Activated CD8-positive, alpha-beta memory T cell treated with anti-CD3 and anti-CD28 coated beads, Interleukin-2, amount 50 U/mL, for 1 hour (primary cell): ENCODE results near the gene ZSWIM6.
"Not testable (repeated sequence)": the region's sequence is repeated elsewhere in the genome, so short reads cannot be mapped to it uniquely, and the experiment has no call there.

ENCODE experiments used
- DNase-seq: peaks from one replicate; pipeline ENCODE4 v3.0.0-alpha.2; 2020; ENCODE audit errors: extremely low read depth

ZSWIM6 gene

DNA sequence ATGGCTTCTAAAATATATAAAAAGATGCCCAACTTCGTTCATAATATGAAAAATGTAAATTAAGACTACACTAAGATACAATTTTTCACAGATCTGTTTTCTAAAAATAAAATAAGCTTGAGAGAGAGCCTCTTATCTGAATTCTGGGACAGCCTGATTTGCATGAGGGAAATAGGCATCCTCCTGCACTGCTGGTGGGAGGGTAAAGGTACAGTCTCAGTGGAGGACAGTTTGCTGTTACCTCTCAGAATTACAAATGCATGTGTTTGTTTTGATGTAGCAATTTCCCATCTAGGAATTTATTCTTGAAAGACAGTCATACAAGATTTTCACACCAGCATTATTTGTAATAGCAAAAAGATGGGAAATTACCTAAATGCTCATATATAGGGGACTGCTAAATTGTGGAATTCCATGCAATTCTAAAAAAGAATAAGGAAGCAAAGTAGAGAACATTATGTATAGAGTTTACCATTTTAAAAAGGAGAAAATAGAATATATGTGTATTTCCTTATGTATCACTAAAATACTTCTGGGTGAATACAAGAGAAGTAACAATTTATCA, 75.7 kb downstream of the ZSWIM6 start:
- DNase-seq: no peak

DNA sequence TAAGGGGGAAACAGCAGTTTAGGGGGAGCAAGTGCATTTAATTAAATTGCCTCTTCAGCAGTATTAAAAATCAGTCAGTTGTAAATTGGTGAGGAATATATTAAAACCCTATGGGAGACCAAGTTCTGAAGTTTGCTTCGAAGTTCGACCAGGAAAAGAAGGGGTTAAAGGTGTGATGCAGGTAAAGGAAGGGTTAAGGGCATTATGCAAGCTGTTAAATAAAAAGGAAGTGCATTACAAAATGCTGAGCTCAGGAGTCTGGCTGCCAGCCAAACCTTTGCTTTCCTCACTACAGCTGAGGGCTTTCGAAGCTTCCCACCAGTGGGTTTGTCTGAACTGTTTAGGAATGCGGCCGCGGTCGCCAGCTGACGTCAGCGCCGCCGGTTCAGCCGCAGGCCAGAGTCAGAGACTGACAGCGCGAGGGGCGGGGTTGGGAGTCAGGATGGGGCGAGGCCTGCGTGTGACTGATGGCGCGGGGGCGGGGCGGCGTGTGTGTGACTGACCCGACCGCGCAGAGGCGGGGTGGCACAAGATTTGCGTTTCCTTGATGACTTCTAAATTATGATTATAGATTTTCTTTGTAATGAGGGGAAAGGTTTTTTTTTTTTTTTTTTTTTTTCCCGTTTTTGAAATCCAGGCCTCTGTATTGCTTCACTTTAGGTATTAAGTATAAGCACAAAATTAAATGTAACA, 76.6 kb downstream of the ZSWIM6 start:
- DNase-seq: peak; percentile 99

DNA sequence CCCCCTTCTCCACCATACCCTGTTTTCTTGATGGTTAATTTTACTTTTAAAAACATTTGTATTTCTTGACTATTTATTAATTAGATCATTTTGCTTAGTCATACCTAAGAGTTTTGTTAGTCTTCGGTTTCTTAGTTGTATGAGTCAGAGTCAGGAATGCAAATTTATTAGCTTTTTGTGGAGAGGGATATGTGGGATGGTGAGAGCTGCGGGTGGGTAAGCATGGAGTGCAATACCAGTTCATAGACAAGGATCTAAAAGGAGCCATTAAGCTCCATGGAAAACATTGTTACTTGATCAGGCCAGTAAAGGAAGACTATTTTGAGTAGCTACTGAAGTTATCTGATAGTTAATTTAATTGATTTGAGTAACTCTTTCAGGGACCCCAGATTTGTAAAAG, 77.5 kb downstream of the ZSWIM6 start:
- no peak for DNase-seq

DNA sequence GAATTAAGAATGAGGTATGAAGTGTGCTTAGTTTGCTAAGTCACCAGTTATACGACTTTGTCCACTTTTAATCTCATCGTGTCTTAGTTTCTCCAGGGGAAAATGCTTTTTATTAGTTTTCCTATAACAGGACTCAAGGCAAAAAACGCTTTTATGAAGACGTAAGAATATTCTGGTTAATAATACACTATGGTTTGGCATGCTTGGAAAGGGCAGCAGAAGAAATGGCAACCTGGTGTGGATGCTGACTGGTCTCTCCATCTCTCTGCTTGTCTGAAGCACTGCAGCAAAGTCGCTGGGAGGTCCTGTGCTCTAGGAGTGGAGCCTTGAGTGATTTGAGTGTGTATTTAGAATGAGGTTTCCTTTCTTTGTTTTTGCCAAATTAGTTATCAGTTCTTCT, 78.8 kb downstream of the ZSWIM6 start:
- no peak for DNase-seq

DNA sequence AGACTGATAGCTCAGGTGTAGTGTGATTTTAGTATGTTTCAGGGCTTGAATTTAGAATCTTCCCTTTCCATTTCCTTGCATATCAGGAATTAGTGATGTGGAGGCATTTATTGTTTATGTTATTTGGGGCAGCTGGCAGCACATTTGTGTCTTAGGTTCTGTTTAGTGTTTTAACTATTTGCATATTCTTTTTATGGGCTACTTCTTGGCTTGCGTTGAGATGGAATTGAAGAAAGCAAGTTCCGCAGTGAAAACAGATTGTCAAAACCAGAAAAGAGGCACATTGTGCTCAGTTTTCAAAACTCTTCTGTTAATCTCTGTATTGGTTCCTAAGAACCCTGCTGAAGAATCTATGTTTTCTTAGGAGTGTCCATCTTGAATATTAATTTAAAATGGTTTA, 80.3 kb downstream of the ZSWIM6 start:
- no peak for DNase-seq

DNA sequence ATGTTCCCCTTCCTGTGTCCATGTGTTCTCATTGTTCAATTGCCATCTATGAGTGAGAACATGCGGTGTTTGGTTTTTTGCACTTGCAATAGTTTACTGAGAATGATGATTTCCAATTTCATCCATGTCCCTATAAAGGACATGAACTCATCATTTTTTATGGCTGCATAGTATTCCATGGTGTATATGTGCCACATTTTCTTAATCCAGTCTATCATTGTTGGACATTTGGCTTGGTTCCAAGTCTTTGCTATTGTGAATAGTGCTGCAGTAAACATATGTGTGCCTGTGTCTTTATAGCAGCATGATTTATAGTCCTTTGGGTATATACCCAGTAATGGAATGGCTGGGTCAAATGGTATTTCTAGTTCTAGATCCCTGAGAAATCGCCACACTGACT, 81.1 kb downstream of the ZSWIM6 start:
- DNase-seq: not testable (repeated sequence)

DNA sequence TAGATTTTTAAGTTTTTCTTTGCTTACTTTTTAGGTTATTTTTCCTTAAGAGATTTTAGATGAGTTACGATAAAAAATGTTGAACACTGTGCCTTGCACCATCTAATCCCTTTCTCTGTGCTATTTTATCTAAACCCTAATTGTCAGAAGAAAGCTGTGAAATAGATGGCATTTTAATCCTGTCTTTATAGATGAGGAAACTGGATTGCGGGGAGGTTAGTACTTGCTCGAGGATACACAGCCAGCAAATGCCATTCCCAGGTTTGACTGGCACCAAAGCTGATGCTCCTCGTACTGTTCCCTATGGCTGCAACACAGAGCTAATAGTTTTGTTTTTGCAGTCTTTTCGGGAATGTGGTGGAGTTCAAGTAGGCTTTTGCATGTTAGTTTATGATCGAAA, 82.7 kb downstream of the ZSWIM6 start:
- no peak for DNase-seq

DNA sequence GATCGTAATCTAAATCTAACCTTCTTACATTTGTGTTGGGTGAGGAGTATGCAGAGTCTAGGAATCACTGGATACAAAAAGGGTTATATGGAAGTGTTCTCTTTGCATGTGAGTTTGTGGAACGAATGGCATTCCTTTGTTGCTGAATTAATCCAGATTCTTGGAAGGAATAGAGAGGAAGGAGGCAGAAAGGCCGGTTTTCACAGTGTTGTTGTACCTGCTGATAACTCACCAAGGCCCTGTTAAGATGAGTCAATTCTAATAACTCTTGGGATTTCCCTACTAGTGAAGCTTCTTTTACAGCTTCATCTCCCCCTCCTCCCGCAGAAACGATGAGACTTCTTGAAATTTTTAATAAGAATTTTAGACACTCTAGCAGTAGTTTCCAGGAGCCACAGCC, 84.0 kb downstream of the ZSWIM6 start:
- no peak for DNase-seq

DNA sequence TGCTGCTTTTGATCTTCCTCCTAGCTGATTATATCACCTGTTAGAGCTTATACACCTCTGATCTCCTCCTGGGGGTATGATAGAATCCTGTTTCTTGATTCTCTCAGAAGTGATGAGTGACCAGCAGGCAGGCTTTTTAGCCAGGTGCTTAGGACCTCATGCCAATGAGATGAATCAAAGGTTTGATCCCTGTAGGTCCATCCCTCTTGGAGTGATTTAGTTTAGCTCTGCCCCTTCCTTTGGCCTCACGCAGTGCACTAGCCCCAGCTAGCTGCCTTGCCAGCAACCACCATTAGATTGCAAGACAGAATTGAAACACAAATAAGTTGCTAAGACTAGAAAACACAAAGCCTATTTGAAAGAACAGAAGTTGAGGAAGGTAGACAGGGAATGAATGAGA, 84.4 kb downstream of the ZSWIM6 start:
- DNase-seq: no peak

DNA sequence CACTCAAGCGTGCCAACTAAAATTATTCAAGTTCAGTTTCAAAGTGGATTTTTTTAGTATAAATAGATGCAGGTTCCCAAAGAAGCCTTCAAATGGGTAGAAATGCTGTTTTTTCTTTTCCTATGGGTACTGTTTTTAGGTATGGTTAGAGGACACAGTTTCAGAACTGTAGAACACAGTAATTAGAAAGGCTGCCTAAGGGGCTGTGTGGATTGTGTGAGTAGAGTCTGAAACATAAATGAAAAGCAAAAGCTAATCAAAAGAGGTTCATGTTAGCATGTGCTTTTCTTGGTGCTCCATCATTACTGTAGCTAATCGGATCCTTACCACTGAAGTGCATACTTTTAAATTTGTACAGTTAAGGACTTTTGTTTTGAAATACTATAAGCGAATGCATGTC, 85.3 kb downstream of the ZSWIM6 start:
- DNase-seq: no peak

DNA sequence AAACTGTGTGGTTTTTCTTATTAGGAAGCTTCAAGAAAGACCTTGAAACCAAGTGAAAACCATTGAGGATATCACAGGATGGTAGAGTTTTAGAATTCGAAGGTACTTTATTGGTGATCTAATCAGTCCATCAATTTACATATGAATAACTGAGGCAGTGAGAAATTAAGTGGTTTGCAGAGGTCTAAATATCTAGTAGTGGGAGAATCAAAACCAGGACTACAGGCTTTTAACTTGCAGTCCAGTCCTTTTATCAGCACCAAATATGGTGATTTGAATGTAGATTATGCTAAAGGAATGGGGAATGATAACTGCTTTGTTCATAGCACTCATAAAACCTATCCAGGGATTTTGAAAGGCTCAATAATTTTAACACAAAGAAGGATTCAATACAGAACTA, 85.8 kb downstream of the ZSWIM6 start:
- no peak for DNase-seq

DNA sequence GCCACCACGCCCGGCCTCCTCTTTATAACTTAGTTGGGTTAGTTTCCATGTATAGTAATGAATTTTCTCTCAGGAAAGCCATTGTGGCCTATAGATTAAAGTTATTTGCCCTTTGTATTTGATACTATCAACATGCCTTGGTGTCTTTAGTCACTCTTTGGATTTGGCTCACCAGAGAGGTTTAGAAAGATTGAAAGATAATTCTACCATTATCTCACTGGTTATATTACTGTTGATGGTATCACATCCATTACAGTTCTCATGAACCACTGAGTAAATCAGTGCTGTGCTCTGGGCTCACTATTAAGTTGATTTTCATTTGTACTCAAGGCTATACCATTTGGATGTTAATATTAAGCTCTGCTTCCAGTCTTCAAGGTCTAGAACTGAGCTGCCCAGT, 87.0 kb downstream of the ZSWIM6 start:
- DNase-seq: no peak

DNA sequence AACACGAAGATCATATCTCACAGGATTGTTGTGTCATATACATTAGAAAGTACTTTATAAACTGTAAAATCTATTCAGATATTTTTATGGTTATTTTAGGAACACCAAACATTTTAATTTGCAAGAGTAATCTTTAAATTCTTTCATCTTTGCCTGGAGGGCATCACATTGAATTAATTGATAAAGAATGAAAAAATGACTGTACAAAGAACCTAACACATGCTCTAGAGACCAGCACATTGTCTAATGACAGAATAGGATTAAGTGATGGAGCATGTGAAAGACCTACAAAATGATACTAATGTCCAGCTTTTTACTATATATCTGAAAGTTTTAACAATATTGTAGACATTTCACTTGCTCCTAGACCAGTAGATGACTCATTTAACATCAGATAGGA, 88.0 kb downstream of the ZSWIM6 start:
- no peak for DNase-seq

DNA sequence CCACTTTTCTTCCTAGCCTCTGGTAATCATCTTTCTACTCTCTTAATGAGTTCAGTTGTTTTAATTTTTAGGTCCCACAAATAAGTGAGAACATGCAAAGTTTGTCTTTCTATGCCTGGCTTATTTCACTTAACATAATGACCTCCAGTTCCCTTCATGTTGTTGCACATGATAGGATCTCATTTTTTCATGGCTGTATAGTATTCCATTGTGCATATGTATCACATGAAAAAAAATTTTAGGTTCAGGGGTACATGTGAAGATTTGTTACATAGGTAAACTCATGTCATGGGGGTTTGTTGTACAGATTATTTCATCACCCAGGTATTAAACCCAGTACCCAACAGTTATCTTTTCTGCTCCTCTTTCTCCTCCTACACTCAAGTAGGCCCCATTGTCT, 89.2 kb downstream of the ZSWIM6 start:
- not testable (repeated sequence) for DNase-seq

DNA sequence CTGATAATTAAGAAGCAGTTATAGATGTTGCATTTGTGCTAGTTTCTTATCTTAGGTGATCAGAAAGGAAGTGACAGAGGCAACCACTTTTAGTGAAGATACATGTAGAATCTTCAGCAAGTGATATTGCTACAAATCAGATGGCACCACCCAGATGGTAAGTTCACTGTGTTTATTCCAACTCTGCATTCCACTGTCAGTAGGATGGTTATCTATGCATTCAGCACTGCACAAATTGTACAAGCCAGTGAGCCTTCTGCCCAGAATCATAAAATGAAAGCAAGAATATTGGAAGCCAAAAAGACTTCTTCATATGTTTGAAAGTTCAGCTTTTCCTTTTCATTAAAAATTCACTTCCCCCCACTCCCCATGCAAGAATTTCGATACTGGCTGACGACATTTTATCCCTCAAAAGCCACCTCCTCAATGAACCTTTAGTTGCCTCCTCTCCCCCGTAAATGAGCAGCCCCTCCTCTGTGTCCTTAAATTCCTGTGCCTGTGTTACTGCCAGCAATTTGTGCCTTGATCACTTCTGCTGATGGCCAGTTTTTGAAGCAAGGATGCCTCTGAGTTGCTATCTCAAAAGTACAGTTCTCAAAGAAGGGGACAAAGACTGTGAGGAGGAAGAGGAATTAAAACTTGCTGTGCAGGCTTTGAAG, 91.6 kb downstream of the ZSWIM6 start:
- DNase-seq: no peak

DNA sequence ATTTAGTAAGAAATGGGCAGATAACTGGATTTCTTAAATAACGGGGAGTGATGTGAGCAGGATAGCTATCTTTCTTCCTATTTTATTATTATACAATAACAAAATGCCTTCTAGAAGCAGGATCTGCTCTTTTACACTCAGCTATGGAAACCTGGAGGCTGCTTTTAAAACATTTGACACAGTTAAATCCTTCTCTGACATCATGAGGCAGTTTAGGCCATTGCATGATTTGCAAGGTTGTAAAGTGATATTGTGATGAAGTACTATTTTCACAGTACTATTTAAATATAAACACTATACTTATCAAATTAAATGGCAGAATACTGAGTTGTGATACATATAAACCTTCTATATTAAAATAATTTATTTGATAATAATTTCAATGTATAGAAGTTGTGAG, 93.9 kb downstream of the ZSWIM6 start:
- DNase-seq: no peak

DNA sequence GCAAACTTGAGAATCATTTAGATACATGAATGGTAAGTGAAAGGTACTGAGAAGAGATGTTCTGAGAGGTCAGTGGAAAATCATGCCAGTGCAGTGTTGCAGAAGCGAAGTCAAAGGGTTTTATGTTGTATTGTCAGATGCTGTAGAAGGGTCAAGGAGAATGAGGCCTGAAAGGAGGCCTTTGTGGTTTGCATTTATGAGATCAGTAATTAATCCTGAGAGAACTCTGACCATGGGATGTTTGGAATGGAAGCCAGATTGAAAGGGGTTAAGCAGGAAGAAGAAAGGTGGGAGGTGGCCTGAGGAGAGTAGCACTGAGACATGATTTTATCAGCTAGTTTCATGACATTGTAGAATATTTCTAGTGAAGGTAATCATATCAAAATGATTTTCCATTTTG, 97.8 kb downstream of the ZSWIM6 start:
- no peak for DNase-seq

DNA sequence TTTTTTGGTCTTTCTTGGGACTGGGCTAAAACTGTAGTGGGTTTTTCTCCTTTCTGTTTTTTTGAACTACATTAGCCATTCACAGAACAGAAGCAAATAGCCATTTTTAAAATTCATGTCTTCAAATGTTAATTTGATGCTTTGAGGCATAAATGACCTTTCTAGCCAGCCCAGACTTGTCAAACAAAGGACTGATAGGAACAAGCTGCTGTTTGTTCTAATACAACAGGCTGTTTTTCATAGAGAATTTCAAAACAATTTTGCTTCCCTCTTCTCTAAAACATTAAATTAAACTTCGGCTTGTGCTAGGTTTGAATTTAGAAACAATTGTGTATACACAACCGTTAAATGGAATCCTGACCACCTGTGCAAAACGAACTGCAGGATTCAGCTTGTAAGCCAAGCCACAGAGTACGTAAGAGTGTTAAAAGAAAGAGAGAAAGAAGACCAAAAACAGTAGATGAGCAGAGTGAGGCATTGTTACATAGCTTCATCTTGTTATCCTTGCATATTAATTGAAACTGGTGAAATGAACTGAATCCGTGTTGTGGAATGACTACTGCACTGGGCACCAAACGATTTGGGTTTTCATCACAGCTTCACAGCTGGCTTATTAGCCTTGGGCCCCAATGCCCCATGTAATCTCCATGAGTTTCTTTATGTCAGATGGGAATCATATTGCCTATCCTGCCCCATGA, 100.0 kb downstream of the ZSWIM6 start:
- DNase-seq: no peak

DNA sequence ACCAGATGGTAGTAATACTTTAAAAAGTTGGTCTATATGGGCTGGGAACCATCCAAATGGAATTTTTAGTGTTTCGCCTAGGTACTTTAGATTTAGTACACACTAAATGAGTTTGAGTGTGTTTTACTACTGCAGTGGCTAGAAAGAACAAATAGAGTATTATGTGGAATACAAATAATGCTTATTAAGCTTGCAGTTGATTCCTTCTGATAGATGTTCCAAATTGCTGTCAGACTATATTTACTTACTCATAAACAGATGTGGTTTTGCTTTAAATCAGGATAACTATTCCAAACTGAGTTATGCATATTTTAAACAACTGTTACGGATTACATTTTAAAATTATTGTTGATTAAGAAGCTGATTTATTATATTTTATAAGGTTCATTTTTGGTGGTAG, 103.3 kb downstream of the ZSWIM6 start:
- no peak for DNase-seq

DNA sequence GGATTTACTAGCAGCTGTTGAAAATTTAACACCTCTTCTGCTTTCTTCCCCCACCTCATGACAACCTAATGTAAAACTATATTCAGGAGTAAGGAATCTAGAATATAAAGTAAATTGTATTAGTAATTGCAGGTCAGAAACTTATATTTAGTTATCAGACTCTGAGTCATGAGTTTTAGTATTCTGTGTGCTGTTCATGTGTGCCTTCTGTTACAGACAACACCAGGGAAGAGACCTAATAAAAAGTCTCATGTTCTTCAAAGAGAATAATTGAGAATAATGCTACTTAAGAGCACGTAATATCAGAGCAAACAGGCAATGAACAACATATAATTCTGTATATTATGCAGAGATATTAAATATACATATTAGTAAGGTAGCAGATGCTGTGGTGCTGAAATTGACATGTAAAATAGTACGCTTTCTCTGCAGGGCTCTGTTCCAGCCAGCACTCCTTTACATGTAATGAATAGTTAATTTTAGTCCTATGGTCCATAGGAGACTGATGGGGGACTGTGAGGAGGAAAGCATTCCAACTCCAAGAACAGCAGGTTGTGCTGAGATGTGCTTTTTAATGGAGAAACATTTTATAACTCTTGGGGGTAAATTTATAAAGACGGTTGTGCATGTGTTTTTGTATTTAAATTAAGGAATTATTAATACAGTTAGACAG, 106.4 kb downstream of the ZSWIM6 start:
- no peak for DNase-seq

DNA sequence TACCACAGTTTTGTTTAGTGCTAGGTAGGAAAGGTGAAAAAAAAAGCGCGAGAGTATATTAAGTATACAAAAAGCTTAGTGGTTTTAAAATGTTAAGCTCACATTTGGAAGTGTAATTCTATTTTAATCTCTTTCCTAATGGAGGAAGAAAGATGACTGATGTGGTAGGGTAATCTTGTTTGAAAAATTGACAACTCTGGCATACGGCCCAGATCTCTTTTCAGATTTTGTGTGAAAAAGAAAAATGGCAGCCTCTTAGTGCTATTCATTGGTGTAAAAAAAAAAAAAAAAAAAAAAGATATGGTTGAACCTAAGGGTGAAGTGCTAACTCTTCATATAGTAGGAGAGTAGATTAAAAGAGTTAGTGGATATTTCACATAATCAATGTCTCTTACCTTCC, 108.0 kb downstream of the ZSWIM6 start:
- DNase-seq: no peak

DNA sequence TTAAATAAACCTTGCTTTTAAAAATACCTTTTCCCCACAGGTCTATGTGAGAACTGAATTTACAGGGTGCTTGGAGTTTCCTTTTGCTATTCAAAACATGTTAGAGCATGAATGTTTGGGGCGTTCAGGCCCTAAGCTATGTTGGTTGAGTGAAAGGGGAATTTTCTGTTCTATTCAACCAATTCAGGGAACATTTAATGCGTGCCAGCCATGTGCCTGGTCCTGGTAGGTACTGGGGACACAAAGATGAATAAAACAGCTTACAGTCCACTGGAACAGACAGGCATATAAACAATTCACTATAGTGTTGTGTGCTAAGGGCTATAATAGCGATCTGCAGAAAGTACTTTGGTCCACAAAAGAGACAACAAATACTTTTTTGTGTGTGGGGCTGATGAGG, 108.5 kb downstream of the ZSWIM6 start:
- DNase-seq: no peak
